NCI-H2081 treated with DMSO at 0.1 percent for 48 hours (cell line): ENCODE measurements around the gene YARS1.
"Not testable (repeated sequence)": the region's sequence is repeated elsewhere in the genome, so short reads cannot be mapped to it uniquely, and the experiment has no call there.

Experiments used
- DNase-seq: peaks from one replicate; lab custom pipeline; 2025; lab: John Stamatoyannopoulos, UW

The YARS1 gene

GRCh38 chr1:32816676-32817158, 441 bp downstream of the YARS1 start:
- no peak for DNase-seq

- no peak for DNase-seq
Measured at GRCh38 chr1:32813941-32814739, 3.0 kb downstream of the YARS1 start.

- no peak for DNase-seq
Measured at GRCh38 chr1:32811917-32812316, 5.2 kb downstream of the YARS1 start.

GRCh38 chr1:32811265-32811664, 5.9 kb downstream of the YARS1 start:
- DNase-seq: no peak

DNA sequence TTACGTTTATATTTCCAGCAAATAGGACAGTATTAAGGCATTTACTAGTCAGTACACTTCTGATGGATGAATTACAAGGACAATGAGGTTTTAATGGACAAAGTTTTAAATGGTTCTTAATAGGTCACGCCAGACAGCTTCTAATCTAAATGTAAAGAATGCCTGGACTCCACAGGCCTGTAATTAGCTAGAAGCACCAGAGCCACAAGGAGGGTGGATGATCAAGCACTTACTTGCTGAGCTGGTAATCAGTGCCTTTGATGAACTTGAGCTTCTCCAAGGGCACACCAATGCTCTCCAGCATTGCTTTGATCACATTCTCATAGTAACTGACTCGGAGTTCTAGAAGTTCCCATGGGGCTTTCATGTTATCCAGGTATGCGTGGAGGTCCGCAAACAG, 6.8 kb downstream of the YARS1 start:
- no peak for DNase-seq

DNA sequence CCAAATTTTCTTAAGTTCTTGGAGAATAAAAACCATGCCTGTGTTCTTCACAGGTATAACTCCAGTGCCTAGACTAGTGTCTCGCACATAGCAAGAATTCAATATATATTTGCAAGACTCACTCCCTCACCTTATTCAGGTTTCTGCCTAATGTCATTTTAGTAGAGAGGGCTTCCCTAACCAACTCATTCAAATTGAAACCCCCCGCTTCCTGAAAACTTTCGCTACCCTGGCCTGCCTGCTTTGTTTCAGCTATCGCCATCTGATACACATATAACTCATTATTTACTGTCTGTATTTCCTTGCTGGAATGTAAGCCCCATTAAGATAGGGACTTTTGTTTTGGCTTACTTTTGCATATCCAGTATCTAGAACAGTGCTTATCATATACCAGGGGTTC, 8.6 kb downstream of the YARS1 start:
- DNase-seq: no peak

GRCh38 chr1:32806910-32807523, 10.1 kb downstream of the YARS1 start:
- DNase-seq: no peak

- DNase-seq: no peak
Measured at GRCh38 chr1:32806290-32806689, 10.9 kb downstream of the YARS1 start.

GRCh38 chr1:32804460-32804859, 12.7 kb downstream of the YARS1 start:
- not testable (repeated sequence) for DNase-seq

GRCh38 chr1:32801096-32801715, 16.0 kb downstream of the YARS1 start:
- DNase-seq: no peak

DNA sequence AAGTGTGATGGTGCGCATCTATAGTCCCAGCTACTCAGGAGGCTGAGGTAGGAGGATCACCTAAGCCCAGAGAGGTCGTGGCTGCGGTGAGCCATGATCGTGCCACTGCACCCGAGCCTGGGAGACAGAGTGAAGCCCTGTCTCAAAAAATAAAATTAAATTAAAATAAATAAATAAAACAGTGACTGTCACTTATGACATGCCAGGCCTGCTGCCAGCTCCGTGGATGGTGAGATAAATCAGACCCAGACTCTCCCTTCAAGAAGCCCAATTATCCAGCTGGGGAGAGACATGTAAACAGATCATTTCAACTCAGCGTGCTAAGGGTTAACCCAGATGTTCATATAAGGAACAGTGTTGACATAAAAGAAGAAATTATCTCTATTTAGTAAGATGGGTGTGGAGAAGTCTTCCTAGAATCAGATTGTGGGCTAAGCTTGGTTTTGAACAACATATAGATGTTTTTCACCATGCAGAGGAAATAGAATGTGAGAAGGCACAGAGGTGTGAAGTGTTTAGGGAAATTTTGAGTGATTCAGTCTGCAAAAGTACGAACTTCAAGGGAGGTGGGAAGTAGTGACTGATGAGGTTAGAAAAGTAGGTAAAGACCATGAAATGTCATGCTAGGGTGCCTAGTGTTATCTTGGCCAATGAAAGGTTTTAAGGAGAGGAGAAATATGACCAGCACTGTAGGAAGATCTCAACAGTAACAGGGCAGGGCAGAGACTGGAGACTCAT, 18.3 kb downstream of the YARS1 start:
- no peak for DNase-seq

DNA sequence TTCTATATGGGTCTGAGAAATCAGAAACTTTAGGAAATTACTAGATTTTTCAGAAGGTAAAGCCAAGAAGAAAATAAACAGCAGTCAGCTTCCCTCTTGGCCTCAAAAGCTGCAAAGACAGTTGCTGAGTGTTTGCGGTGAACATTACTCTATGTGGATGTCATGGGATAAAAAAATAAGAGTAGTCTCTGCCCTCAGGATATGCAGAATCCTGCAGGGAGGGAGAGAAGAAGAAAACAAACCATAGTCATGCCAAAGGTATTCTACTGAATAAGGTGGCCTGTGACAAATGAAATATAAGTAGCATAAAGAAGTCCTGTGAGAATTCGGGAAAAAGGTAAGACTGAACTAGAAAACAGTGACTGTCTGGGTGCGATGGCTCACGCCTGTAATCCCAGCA, 19.0 kb downstream of the YARS1 start:
- no peak for DNase-seq

DNA sequence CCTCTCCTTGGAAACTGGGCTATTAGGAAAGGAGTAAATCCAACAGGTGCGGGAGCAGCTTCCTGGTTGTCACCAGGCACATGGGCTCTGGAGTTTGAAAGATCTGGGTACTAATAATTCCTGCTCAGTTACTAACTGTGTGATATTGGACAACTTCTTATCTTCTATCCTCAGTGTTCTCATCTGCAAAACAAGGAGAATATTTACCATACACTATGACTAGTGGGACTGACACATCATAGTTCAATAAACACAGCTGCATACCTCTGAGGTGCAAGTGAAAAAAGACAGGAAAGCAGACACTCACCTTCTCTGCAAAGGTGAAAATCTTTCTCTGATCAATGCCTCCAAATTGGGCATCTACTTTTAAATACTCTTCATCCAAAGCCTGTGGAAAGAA, 19.7 kb downstream of the YARS1 start:
- no peak for DNase-seq

DNA sequence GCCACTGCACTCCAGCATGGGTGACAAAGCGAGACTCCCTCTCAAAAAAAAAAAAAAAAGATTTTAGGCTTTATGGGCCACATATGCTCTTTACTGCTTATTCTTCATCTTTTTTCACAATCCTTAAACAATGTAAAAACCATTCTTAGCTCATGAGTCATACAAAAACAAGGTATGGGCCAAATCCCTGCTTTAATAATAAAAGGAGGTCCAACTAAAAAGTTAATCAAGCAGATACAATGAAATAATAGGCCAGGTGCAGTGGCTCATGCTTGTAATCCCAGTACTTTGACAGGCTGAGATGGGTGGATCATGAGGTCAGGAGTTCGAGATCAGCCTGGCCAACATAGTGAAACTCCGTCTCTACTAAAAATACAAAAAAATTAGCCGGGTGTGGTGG, 21.4 kb downstream of the YARS1 start:
- DNase-seq: not testable (repeated sequence)

DNA sequence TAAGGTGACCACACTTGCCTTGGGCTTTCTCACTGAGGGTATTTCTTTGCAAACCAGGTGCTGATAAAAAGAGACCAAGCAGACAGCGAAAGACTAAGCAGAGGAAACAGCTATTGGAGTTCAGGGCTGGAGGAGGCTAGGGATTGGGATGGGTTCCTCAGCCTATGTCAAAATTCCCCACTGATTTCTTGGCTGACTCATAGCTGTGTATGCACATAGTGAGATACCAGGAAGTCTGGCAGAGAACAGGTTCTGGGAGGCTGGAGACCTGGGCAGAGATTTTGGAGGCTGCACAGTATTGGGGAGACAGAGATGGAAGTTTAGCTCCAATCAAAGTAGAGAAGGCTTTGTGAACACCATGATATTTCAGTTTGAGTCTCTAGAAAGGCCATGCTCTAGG, 25.3 kb downstream of the YARS1 start:
- no peak for DNase-seq

DNA sequence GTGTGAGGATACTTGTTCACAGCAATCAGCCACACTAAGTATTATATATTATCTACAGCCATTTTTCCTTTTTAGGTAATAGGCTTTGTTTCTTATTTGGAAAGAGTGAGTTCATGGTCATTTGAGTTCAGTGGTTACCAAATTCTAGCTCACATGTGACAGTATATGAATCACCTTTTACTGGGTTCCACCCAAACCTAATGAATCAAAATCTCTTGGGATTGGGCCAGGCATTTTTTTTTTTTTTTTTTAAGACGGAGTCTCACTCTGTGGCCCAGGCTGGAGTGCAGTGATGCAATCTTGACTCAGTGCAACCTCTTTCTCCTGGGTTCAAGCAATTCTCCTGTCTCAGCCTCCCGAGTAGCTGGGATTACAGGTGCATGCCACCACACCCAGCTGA, 27.8 kb downstream of the YARS1 start:
- DNase-seq: not testable (repeated sequence)

GRCh38 chr1:32786856-32787255, 30.3 kb downstream of the YARS1 start:
- no peak for DNase-seq

DNA sequence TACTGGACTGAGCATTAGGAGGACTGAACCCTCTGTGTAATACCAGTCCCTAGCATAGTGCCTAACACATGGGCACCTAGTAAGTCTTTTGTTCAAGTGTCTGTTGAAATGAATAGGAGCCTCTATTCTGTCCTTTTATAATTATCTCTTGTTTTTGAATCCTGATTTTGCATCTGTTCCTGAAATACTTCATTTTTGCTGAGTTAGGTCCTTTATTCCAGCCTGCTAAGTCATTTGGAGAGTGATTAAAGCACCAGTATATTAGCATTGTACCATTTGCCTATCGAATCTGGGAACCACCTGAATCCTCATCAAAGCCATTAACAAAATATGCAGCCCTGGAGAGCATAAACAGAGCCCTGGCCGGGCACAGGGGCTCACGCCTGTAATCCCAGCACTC, 32.3 kb downstream of the YARS1 start:
- no peak for DNase-seq

DNA sequence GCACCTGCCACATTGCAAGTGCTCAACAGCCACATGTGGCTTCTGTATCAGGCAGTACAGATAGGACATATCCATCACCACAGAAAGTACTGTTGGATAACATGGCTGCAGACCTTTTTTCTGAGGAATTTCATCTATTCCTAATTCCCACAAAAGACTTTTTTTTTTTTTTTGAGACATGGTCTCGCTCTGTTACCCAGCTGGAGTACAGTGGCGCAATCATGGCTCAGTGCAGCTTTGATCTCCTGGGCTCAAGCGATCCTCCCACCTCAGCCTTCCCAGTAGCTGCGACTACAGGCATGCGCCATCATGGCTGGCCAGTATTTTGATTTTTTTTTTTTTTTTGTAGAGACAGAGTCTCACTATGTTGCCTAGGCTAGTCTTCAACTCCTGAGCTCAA, 33.3 kb downstream of the YARS1 start:
- no peak for DNase-seq

- DNase-seq: no peak
Measured at GRCh38 chr1:32782086-32782485, 35.1 kb downstream of the YARS1 start.

GRCh38 chr1:32780628-32781234, 36.4 kb downstream of the YARS1 start:
- no peak for DNase-seq

DNA sequence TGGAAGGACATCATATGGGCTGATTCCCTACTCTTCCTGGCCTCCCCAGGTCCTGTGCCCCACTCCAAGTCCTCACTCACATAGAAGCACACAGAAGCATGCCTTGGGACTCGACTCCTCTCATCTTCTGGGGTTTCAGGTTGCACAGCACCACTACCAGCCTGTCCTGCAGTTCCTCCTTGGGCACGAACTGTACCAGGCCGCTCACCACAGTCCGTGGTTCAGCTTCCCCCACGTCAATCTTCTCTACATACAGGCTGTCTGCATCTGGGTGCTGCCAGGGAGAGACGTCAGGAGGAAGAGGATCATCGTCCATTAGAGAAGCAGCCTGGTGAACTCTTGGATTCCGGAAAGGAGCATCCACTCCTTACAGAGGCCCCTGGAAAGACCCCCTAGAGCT, 37.2 kb downstream of the YARS1 start:
- DNase-seq: no peak
